Amniotic stem cell (primary cell): Measurements from ENCODE around the gene ANGEL2.

Source experiments
- DNase-seq: peaks from one replicate; lab custom pipeline; 2025; lab: John Stamatoyannopoulos, UW

Gene ANGEL2

GRCh38 chr1:212951126-212951946 is 64.3 kb downstream of the ANGEL2 start:
- DNase-seq: no peak

- DNase-seq: peak; percentile 82
These were observed 65.2 kb downstream of the ANGEL2 start, which contains the start of gene VASH2 for GRCh38 chr1:212950243-212951125. Gene VASH2 (plus strand): TSS chr1:212950541. CDS start chr1:212951543, 1,002 bp downstream.

- no peak for DNase-seq
These were observed 65.9 kb downstream of the ANGEL2 start for GRCh38 chr1:212949771-212950170.

GRCh38 chr1:212946872-212947271 is 68.8 kb downstream of the ANGEL2 start:
- DNase-seq: no peak

GRCh38 chr1:212945463-212946160 is 70.1 kb downstream of the ANGEL2 start:
- no peak for DNase-seq

- no peak for DNase-seq
These were observed 70.6 kb downstream of the ANGEL2 start for GRCh38 chr1:212945056-212945455.

- DNase-seq: no peak
These were observed 71.3 kb downstream of the ANGEL2 start for GRCh38 chr1:212944229-212944901.

- no peak for DNase-seq
These were observed 72.3 kb downstream of the ANGEL2 start for GRCh38 chr1:212943393-212943710.

GRCh38 chr1:212942679-212943392 is 72.8 kb downstream of the ANGEL2 start:
- no peak for DNase-seq
